ENCODE results near the gene LYRM4.

DNA sequence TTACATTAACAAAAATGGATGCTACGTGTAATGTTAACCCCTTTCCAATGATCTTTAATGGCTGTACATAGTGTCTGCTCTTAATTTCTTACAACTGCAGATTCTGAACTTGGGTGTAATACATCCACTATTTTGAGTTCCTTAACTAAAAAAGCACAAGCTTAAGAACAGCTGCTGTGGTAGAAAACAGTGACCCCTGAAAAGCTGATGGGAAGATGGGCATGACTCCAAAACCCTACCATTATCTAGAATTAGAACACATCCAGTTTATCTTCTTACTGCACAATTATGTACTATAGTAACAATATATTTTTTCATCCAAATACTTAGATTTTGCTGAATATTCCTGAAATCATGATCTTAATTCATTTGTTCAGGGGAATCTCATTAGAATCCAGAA, 49.3 kb downstream of the LYRM4 start:
- no peak for TF ChIP-seq POLR2AphosphoS5 (IDR thresholded peaks at IDR 0.05; ENCODE audit: low read depth, low read length)
- TF ChIP-seq SIN3A (IDR thresholded peaks at IDR 0.05; ENCODE audit: borderline replicate concordance, insufficient read depth, low read length) = no peak
